Ishikawa (cell line): ENCODE results near the gene WNK2.

Experiments used
- EP300 ChIP-seq: IDR thresholded peaks from 2 replicates; pipeline ENCODE4 v1.6.1; 2012; ENCODE audit warnings: borderline replicate concordance
- MAX ChIP-seq: IDR thresholded peaks from 2 replicates; pipeline ENCODE4 v1.6.1; 2012
- REST ChIP-seq: IDR thresholded peaks from 2 replicates; pipeline ENCODE4 v1.6.1; 2012; ENCODE audit warnings: low read depth, mild to moderate bottlenecking
- TAF1 ChIP-seq: IDR thresholded peaks from 2 replicates; pipeline ENCODE4 v1.6.1; 2012; ENCODE audit warnings: low read depth, mild to moderate bottlenecking
- TEAD4 ChIP-seq: IDR thresholded peaks from 2 replicates; pipeline ENCODE4 v1.6.1; 2012
- USF1 ChIP-seq: IDR thresholded peaks from 2 replicates; pipeline ENCODE4 v1.6.1; 2012
- YY1 ChIP-seq: IDR thresholded peaks from 2 replicates; pipeline ENCODE4 v1.6.1; 2012; ENCODE audit warnings: low read depth

GRCh38 chr9:93178851-93179786, 4.8 kb upstream of the WNK2 start:
- TF ChIP-seq TAF1 (no peak), TEAD4 (no peak), REST (no peak), YY1 (no peak), EP300 (no peak), MAX (no peak), USF1 (no peak)
